SK-N-SH treated with all-trans-retinoic acid at 6 μM for 48 hours (cell line): Measurements from ENCODE around the gene PHF23.

ENCODE experiments used
- ARNTL ChIP-seq: fragments of 450-650 bp; formaldehyde crosslinking; IDR thresholded peaks from 2 replicates; pipeline ENCODE4 v1.5.0; 2020; ENCODE audit warnings: low read depth, mild to moderate bottlenecking, moderate library complexity, borderline replicate concordance
- CSDC2 ChIP-seq: fragments of 250-450 bp; sonication (Bioruptor Pico); IDR thresholded peaks from 2 replicates; pipeline ENCODE4 v1.5.0; 2020; ENCODE audit warnings: mild to moderate bottlenecking, moderate library complexity
- ESRRG ChIP-seq: fragments of 250-450 bp; sonication (Bioruptor Pico); IDR thresholded peaks from 2 replicates; pipeline ENCODE4 v1.6.1; 2021; ENCODE audit warnings: mild to moderate bottlenecking
- TF ChIP-seq, protein P1 (sequence below): fragments of 250-450 bp; sonication (Bioruptor Pico); IDR thresholded peaks from 2 replicates; pipeline ENCODE4 v1.8.0; 2021; ENCODE audit warnings: low read depth, mild to moderate bottlenecking, moderate library complexity, borderline replicate concordance
- TF ChIP-seq, protein P2 (sequence below): fragments of 250-450 bp; sonication (Bioruptor Pico); IDR thresholded peaks from 2 replicates; pipeline ENCODE4 v1.5.0; 2020; ENCODE audit warnings: mild to moderate bottlenecking, moderate library complexity
- TF ChIP-seq, protein P3 (sequence below): fragments of 250-450 bp; sonication (Bioruptor Pico); IDR thresholded peaks from 2 replicates; pipeline ENCODE4 v1.5.1; 2020; ENCODE audit warnings: low read depth, mild to moderate bottlenecking, moderate library complexity

DNA sequence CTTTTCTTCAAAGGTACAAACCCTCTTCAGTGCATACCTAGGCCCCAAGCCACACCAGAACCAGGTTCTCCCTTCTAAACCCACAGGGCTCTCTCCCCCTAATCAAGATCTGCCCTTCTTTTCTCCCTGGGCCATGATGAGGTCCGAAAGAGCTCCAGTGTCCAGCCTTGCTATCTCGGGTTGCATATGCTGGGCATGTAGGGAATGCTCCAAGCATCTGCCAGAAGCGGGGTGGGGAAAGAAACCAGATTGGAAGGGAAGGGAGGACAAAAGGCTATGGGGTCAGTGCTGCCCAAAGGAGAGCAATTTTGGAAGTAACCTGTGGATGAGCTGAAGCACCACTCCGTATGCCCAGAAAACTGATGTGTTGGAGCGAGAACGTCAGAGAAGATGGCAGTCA, 10.0 kb upstream of the PHF23 start:
- no peak for TF ChIP-seq ARNTL (CRISPR knock-in tag)
- no peak for TF ChIP-seq ESRRG (CRISPR knock-in tag)
- TF ChIP-seq, protein P1, sequence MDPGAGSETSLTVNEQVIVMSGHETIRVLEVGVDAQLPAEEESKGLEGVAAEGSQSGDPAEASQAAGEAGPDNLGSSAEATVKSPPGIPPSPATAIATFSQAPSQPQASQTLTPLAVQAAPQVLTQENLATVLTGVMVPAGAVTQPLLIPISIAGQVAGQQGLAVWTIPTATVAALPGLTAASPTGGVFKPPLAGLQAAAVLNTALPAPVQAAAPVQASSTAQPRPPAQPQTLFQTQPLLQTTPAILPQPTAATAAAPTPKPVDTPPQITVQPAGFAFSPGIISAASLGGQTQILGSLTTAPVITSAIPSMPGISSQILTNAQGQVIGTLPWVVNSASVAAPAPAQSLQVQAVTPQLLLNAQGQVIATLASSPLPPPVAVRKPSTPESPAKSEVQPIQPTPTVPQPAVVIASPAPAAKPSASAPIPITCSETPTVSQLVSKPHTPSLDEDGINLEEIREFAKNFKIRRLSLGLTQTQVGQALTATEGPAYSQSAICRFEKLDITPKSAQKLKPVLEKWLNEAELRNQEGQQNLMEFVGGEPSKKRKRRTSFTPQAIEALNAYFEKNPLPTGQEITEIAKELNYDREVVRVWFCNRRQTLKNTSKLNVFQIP (CRISPR knock-in tag), result no peak
- TF ChIP-seq, protein P2, sequence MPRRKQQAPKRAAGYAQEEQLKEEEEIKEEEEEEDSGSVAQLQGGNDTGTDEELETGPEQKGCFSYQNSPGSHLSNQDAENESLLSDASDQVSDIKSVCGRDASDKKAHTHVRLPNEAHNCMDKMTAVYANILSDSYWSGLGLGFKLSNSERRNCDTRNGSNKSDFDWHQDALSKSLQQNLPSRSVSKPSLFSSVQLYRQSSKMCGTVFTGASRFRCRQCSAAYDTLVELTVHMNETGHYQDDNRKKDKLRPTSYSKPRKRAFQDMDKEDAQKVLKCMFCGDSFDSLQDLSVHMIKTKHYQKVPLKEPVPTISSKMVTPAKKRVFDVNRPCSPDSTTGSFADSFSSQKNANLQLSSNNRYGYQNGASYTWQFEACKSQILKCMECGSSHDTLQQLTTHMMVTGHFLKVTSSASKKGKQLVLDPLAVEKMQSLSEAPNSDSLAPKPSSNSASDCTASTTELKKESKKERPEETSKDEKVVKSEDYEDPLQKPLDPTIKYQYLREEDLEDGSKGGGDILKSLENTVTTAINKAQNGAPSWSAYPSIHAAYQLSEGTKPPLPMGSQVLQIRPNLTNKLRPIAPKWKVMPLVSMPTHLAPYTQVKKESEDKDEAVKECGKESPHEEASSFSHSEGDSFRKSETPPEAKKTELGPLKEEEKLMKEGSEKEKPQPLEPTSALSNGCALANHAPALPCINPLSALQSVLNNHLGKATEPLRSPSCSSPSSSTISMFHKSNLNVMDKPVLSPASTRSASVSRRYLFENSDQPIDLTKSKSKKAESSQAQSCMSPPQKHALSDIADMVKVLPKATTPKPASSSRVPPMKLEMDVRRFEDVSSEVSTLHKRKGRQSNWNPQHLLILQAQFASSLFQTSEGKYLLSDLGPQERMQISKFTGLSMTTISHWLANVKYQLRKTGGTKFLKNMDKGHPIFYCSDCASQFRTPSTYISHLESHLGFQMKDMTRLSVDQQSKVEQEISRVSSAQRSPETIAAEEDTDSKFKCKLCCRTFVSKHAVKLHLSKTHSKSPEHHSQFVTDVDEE, result no peak
- TF ChIP-seq, protein P3, sequence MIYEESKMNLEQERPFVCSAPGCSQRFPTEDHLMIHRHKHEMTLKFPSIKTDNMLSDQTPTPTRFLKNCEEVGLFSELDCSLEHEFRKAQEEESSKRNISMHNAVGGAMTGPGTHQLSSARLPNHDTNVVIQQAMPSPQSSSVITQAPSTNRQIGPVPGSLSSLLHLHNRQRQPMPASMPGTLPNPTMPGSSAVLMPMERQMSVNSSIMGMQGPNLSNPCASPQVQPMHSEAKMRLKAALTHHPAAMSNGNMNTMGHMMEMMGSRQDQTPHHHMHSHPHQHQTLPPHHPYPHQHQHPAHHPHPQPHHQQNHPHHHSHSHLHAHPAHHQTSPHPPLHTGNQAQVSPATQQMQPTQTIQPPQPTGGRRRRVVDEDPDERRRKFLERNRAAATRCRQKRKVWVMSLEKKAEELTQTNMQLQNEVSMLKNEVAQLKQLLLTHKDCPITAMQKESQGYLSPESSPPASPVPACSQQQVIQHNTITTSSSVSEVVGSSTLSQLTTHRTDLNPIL (CRISPR knock-in tag), result no peak
- TF ChIP-seq CSDC2 (CRISPR knock-in tag), result no peak
